ENCODE results near the gene ETV5.

The ETV5 gene

DNA sequence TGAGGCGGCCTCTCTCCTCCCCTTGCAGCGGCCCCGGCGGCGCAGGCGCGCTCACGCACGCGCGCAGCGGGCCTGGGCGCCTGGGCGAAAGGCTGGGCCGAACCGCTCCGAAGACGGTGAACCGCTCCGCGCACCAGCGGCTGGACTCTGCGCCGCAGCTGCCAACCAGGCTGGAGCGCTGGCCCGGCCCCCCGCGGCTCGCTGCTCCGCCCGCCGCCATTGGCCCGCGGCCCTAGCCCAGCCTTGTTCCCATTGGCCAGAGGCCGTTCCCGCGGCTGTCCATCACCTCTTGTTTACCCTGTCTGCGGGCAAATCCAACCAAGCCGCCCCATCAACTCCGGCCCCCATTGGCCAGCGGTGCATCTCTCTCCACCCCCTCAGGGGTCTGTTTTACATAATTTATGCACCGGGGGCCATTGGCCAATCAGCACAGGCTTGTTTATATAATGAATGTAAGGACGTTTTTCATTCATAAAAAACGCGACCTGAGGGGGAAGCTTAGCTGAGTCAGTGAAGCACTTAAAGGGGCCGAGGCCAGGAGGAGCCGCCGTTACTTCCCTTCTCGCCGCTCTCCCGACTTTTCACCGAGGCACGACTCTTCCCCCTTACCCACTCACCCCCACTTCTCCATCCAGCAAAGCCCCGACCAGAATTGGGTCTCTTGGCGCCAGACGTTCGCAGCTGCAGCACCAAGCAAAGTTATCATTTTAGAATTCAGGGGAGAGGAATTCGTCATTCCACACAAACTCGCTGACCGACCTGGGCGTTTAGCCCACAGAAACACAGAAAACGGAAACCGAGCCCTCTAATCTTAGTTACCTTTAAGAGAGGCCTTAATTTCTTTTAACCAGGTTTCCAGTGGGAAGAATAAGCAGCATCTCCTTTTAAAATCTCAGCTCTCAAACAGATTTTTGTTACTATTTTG lies at the start of gene ETV5:
Gene ETV5 (minus strand): TSS at position 149 of the 925 bp plus-strand sequence. CDS start 3,221 bp downstream, outside the sequence.
- Histone ChIP-seq H3K27ac (peak within 1 kb of the TSS; percentile 69 to 92), H3K4me3 (peak within 1 kb of the TSS; percentile 87)
- peak; percentile 100 for DNase-seq (ENCODE audit: low spot score)
- TF ChIP-seq, protein P1, sequence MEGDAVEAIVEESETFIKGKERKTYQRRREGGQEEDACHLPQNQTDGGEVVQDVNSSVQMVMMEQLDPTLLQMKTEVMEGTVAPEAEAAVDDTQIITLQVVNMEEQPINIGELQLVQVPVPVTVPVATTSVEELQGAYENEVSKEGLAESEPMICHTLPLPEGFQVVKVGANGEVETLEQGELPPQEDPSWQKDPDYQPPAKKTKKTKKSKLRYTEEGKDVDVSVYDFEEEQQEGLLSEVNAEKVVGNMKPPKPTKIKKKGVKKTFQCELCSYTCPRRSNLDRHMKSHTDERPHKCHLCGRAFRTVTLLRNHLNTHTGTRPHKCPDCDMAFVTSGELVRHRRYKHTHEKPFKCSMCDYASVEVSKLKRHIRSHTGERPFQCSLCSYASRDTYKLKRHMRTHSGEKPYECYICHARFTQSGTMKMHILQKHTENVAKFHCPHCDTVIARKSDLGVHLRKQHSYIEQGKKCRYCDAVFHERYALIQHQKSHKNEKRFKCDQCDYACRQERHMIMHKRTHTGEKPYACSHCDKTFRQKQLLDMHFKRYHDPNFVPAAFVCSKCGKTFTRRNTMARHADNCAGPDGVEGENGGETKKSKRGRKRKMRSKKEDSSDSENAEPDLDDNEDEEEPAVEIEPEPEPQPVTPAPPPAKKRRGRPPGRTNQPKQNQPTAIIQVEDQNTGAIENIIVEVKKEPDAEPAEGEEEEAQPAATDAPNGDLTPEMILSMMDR (IDR thresholded peaks at IDR 0.05): no peak

DNA sequence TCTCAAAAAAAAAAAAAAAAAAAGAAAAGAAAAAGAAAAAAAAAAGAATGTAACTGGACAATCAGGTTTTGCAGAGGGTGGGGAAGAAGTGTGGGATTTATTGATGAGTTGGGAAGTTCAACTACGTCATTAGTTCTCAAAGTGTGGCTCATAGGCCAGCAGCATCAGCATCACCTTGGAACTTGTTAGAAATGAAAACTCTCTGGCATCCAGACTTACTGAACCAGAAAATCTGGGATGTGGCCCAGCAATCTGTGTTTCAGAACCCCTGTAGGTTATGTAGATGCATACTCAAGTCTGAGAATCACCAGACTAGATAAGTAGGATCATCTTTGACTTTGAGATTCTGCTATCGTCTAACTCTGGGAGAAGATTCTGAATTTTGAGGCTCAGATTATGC lies 45.8 kb upstream of the ETV5 start:
- Histone ChIP-seq H3K27ac (no peak overlapping the region), H3K4me3 (no peak overlapping the region)
- no peak for DNase-seq (ENCODE audit: low spot score)
- TF ChIP-seq, protein P1 (IDR thresholded peaks at IDR 0.05): no peak

DNA sequence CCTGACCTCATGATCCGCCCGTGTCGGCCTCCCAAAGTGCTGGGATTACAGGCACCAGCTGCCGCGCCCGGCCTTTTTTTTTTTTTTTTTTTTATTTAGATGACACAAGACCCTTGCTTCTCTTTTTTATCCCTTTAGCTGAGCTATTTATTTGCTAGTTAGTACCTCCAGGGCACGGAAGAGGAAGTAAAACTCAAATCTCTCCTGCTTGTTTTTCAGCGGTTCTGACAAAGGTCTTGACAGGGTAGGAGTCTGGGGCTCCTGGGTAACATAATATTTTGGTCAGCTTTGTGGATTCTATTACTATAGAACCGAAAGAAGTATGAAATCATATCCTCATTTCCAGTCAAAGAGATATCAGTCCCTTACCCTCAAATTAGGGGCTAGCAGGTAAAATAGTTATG lies 44.0 kb upstream of the ETV5 start:
- Histone ChIP-seq H3K27ac (no peak overlapping the region), H3K4me3 (no peak overlapping the region)
- TF ChIP-seq, protein P1 (IDR thresholded peaks at IDR 0.05): no peak
- no peak for DNase-seq (ENCODE audit: low spot score)

DNA sequence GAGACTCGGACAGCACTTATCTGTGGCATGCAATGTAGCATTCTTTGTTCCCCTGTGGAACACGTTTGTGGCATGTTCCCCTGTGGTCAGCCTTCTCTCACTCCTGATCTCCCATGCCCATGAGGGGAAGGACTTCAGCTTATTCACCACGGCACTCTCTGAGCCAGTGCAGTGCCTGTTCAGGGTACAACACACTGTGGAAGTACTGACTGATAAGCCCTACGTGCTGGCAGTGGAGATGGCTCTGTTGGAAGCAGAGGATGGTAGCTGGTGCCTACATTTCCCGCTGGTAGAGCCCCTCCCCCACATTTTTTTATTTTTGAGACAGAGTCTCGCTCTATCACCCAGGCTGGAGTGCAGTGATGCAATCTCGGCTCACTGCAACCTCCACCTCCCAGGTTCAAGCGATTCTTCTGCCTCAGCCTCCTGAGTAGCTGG lies 43.5 kb upstream of the ETV5 start:
- Histone ChIP-seq H3K4me3 (no peak overlapping the region), H3K27ac (no peak overlapping the region)
- TF ChIP-seq, protein P1 (IDR thresholded peaks at IDR 0.05): no peak
- DNase-seq (ENCODE audit: low spot score): no peak

DNA sequence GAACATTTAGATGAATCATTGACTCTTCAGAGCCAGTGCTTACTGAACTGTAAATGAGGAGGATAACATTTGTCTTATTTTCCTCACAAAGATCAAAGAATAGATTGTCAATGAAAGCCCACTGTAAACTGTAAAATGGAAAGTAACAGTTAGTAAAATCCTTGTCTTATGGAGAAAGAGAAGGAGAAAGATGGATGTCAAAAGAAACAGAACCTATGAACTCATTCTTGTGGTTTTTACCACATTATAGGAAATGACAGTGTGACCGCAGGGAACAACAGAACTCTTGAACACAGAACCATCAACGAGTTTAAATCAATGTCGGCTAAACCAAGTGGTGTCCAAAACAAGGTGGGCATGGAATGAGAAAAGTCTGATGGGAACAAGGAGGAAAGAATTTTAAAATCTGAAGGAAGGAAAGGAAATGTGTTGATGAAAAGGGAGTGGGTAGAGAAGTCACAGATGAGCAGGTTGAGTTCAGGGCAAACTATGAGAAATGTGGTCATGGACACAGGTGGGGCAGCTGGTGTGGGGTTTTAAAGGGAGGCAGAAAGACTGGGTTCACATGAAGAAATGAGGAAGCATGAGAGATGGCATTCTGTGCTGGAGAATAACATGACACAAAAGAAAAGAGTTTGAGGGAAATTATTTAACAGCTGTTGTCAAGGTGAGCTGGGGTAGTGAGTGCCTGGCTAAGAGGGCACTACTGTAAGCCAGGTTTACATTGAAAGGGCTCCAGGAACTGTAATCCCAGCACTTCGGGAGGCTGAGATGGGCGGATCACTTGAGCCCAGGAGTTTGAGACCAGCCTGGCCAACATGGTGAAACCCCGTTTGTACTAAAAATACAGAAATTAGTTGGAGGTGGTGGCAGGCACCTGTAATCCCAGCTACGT lies 42.4 kb upstream of the ETV5 start:
- TF ChIP-seq, protein P1 (IDR thresholded peaks at IDR 0.05): no peak
- H3K27ac ChIP-seq: no peak overlapping the region
- no peak for DNase-seq (ENCODE audit: low spot score)
- no peak overlapping the region for H3K4me3 ChIP-seq

DNA sequence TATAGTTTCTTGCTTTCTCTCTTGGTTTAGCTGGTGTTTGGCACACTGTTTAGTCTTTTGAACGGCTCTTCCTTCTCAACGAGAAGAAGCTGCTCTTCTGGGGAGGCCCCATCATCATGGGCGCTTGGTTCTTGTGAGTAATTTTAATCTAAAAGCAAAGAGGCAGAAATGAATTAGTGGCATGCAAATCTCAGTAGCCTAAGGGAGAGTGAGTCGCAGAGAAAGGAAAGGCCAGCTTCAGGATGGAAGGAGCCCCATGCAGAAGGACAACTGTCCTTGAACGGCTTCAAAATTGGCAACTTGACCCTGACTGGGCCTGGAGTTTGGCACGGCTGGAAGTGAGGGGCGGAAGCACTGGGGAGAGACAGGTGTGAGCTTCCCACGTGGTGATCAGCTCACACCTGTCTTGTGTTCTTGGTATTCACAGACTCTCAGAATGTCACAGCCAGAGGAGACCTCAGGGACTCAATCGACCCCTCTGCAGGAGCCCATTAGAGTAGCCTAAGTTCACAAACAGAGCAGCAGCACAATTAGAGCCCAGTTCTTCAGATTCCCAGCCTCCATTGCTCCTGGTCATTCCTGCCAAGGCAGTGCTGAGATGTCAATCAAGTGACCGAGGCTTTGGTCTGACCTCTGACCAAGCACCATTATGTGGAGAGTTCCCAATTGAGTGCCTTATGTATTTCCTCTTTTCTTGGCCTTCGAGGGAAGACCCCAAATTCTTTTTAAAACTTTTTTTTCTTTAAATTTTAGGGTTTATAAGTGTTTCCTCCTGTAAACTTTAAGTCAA lies 41.3 kb upstream of the ETV5 start:
- TF ChIP-seq, protein P1 (IDR thresholded peaks at IDR 0.05): no peak
- no peak overlapping the region for H3K27ac ChIP-seq
- peak; percentile 14 for DNase-seq (ENCODE audit: low spot score)
- no peak overlapping the region for H3K4me3 ChIP-seq

All from coronary artery (tissue), 2 donors.